K562 (cell line): Measurements from ENCODE around the gene USP28.
"Not testable (repeated sequence)": the region's sequence is repeated elsewhere in the genome, so short reads cannot be mapped to it uniquely, and the experiment has no call there.

Source experiments
- BRCA1 ChIP-seq, 2 experiments: fragments of 450-650 bp in 1 of 2; sonication (generic) in 1 of 2; formaldehyde crosslinking in 1 of 2; IDR thresholded peaks; 2 replicates each; pipeline versions ENCODE4 v1.5.0 to v1.6.1; 2017 to 2020; ENCODE audit warnings: mild to moderate bottlenecking in 1 of 2, missing genetic modification reagents in 1 of 2
- BRD4 ChIP-seq: fragments of 200-600 bp; sonication (generic); IDR thresholded peaks from 2 replicates; pipeline ENCODE4 v1.6.1; 2017; ENCODE audit warnings: inconsistent platforms
- CREB1 ChIP-seq, 2 experiments: sonication (generic) in 1 of 2; formaldehyde crosslinking in 1 of 2; IDR thresholded peaks; 2 replicates each; pipeline versions ENCODE4 v1.6.1 to v1.8.0; 2012 to 2022; ENCODE audit warnings: inconsistent platforms in 1 of 2, mild to moderate bottlenecking in 1 of 2, missing genetic modification reagents in 1 of 2, moderate library complexity in 1 of 2
- FOXJ2 ChIP-seq: fragments of 200-800 bp; sonication (Bioruptor generic); IDR thresholded peaks from 2 replicates; pipeline ENCODE4 v1.6.1; 2016; ENCODE audit warnings: missing genetic modification characterization, missing compliant biosample characterization
- RAD21 ChIP-seq, 2 experiments: fragments of 250-450 bp in 1 of 2; fragments of 450-650 bp in 1 of 2; sonication (Bioruptor Pico) in 1 of 2; formaldehyde crosslinking in 1 of 2; IDR thresholded peaks in 1 of 2; conservative IDR thresholded peaks in 1 of 2; 2 replicates each; pipeline versions ENCODE4 v1.4.0 to v1.8.0; 2020 to 2022; ENCODE audit warnings: mild to moderate bottlenecking in 2 of 2, moderate library complexity in 1 of 2
- RB1 ChIP-seq: fragments of 450-650 bp; IDR thresholded peaks from 2 replicates; pipeline ENCODE4 v1.6.1; 2017; ENCODE audit warnings: low read depth, mild to moderate bottlenecking
- SIX5 ChIP-seq, 2 experiments: IDR thresholded peaks; 2 replicates each; pipeline ENCODE4 v1.6.1; 2011; ENCODE audit warnings: low read length in 2 of 2, borderline replicate concordance in 1 of 2, low read depth in 1 of 2, mild to moderate bottlenecking in 1 of 2, moderate library complexity in 1 of 2; ENCODE audit not compliant: insufficient read depth in 1 of 2
- SRF ChIP-seq, 2 experiments: fragments of 250-450, 450-650 bp in 1 of 2; sonication (Bioruptor Pico) in 1 of 2; sonication (generic) in 1 of 2; formaldehyde crosslinking; IDR thresholded peaks; 2 replicates each; pipeline versions ENCODE4 v1.5.0 to v1.5.1; 2020 to 2022; ENCODE audit warnings: mild to moderate bottlenecking in 1 of 2, missing genetic modification reagents in 1 of 2
- TF ChIP-seq, protein P1 (sequence below): sonication (generic); formaldehyde crosslinking; IDR thresholded peaks from 2 replicates; pipeline ENCODE4 v1.8.1; 2023; ENCODE audit warnings: mild to moderate bottlenecking, missing genetic modification reagents
- TF ChIP-seq, protein P2 (sequence below): fragments of 450-650 bp; IDR thresholded peaks from 2 replicates; pipeline ENCODE4 v1.6.1; 2016; ENCODE audit warnings: missing biosample characterization, missing genetic modification characterization
- TF ChIP-seq, protein P3 (sequence below): fragments of 450-650 bp; formaldehyde crosslinking; IDR thresholded peaks from 2 replicates; pipeline ENCODE4 v1.4.0; 2022; ENCODE audit warnings: missing genetic modification characterization
- TF ChIP-seq, protein P4 (sequence below): sonication (generic); formaldehyde crosslinking; IDR thresholded peaks from 2 replicates; pipeline ENCODE4 v1.8.0; 2022; ENCODE audit warnings: missing genetic modification reagents, mild to moderate bottlenecking, moderate library complexity, borderline replicate concordance
- TF ChIP-seq, protein P5 (sequence below), 3 experiments: IDR thresholded peaks in 2 of 3; conservative IDR thresholded peaks in 1 of 3; 2 replicates each; pipeline ENCODE4 v1.5.1; 2011 to 2012; ENCODE audit warnings: low read length in 3 of 3, mild to moderate bottlenecking in 3 of 3, control low read depth in 2 of 3, improper control_type of control experiment in 1 of 3, inconsistent platforms in 1 of 3, low read depth in 1 of 3, mixed read lengths in 1 of 3, moderate library complexity in 1 of 3; ENCODE audit not compliant: insufficient read depth in 2 of 3
- TF ChIP-seq, protein P6 (sequence below): fragments of 200-600 bp; sonication (generic); IDR thresholded peaks from one replicate; pipeline ENCODE4 v1.6.1; 2012; ENCODE audit warnings: mild to moderate bottlenecking, low read depth, low read length, inconsistent platforms

DNA sequence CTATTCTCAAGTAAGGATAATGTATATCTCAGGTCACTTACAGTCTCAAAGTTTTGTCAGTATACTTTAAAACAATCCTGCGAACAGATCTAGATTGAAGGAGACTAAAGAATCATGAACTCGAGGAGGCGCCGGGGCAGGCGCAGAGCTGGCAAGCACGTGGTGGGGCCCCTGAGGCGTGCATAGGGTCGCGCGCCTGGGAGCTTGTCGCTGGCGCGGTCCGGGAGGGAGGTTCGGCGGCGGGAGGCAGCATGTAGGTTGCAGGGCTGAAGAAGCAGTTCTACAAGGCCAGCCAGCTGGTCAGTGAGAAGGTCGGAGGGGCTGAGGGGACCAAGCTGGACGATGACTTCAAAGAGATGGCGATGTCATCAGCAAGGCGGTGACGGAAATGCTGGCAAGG is 86.4 kb downstream of the USP28 start:
- TF ChIP-seq, protein P1, sequence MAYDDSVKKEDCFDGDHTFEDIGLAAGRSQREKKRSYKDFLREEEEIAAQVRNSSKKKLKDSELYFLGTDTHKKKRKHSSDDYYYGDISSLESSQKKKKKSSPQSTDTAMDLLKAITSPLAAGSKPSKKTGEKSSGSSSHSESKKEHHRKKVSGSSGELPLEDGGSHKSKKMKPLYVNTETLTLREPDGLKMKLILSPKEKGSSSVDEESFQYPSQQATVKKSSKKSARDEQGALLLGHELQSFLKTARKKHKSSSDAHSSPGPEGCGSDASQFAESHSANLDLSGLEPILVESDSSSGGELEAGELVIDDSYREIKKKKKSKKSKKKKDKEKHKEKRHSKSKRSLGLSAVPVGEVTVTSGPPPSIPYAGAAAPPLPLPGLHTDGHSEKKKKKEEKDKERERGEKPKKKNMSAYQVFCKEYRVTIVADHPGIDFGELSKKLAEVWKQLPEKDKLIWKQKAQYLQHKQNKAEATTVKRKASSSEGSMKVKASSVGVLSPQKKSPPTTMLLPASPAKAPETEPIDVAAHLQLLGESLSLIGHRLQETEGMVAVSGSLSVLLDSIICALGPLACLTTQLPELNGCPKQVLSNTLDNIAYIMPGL = not testable (repeated sequence)
- not testable (repeated sequence) for TF ChIP-seq RB1; SRF (CRISPR knock-in tag; IDR thresholded peaks at IDR 0.05); BRCA1 (IDR thresholded peaks at IDR 0.05); BRCA1 (CRISPR knock-in tag; IDR thresholded peaks at IDR 0.05); FOXJ2 (tag); SIX5 (IDR thresholded peaks at IDR 0.05; ENCODE audit: borderline replicate concordance in 1 of 2, insufficient read depth in 1 of 2, low read depth in 1 of 2, low read length in 2 of 2); CREB1 (IDR thresholded peaks at IDR 0.05); CREB1 (CRISPR knock-in tag; IDR thresholded peaks at IDR 0.05); RAD21 (CRISPR knock-in tag; conservative IDR thresholded peaks at IDR 0.05 in 1 of 2, IDR thresholded peaks at IDR 0.05 in 1 of 2); BRD4
- TF ChIP-seq, protein P2, sequence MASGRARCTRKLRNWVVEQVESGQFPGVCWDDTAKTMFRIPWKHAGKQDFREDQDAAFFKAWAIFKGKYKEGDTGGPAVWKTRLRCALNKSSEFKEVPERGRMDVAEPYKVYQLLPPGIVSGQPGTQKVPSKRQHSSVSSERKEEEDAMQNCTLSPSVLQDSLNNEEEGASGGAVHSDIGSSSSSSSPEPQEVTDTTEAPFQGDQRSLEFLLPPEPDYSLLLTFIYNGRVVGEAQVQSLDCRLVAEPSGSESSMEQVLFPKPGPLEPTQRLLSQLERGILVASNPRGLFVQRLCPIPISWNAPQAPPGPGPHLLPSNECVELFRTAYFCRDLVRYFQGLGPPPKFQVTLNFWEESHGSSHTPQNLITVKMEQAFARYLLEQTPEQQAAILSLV (tag) = not testable (repeated sequence)
- TF ChIP-seq, protein P3, sequence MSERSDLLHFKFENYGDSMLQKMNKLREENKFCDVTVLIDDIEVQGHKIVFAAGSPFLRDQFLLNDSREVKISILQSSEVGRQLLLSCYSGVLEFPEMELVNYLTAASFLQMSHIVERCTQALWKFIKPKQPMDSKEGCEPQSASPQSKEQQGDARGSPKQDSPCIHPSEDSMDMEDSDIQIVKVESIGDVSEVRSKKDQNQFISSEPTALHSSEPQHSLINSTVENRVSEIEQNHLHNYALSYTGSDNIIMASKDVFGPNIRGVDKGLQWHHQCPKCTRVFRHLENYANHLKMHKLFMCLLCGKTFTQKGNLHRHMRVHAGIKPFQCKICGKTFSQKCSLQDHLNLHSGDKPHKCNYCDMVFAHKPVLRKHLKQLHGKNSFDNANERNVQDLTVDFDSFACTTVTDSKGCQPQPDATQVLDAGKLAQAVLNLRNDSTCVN (CRISPR knock-in tag) = not testable (repeated sequence)
- TF ChIP-seq, protein P4, sequence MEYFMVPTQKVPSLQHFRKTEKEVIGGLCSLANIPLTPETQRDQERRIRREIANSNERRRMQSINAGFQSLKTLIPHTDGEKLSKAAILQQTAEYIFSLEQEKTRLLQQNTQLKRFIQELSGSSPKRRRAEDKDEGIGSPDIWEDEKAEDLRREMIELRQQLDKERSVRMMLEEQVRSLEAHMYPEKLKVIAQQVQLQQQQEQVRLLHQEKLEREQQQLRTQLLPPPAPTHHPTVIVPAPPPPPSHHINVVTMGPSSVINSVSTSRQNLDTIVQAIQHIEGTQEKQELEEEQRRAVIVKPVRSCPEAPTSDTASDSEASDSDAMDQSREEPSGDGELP (CRISPR knock-in tag) = not testable (repeated sequence)
- TF ChIP-seq, protein P5, sequence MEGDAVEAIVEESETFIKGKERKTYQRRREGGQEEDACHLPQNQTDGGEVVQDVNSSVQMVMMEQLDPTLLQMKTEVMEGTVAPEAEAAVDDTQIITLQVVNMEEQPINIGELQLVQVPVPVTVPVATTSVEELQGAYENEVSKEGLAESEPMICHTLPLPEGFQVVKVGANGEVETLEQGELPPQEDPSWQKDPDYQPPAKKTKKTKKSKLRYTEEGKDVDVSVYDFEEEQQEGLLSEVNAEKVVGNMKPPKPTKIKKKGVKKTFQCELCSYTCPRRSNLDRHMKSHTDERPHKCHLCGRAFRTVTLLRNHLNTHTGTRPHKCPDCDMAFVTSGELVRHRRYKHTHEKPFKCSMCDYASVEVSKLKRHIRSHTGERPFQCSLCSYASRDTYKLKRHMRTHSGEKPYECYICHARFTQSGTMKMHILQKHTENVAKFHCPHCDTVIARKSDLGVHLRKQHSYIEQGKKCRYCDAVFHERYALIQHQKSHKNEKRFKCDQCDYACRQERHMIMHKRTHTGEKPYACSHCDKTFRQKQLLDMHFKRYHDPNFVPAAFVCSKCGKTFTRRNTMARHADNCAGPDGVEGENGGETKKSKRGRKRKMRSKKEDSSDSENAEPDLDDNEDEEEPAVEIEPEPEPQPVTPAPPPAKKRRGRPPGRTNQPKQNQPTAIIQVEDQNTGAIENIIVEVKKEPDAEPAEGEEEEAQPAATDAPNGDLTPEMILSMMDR (IDR thresholded peaks at IDR 0.05 in 2 of 3, conservative IDR thresholded peaks at IDR 0.05 in 1 of 3; ENCODE audit: insufficient read depth in 2 of 3, low read depth in 1 of 3, low read length in 3 of 3) = not testable (repeated sequence)
- TF ChIP-seq, protein P6, sequence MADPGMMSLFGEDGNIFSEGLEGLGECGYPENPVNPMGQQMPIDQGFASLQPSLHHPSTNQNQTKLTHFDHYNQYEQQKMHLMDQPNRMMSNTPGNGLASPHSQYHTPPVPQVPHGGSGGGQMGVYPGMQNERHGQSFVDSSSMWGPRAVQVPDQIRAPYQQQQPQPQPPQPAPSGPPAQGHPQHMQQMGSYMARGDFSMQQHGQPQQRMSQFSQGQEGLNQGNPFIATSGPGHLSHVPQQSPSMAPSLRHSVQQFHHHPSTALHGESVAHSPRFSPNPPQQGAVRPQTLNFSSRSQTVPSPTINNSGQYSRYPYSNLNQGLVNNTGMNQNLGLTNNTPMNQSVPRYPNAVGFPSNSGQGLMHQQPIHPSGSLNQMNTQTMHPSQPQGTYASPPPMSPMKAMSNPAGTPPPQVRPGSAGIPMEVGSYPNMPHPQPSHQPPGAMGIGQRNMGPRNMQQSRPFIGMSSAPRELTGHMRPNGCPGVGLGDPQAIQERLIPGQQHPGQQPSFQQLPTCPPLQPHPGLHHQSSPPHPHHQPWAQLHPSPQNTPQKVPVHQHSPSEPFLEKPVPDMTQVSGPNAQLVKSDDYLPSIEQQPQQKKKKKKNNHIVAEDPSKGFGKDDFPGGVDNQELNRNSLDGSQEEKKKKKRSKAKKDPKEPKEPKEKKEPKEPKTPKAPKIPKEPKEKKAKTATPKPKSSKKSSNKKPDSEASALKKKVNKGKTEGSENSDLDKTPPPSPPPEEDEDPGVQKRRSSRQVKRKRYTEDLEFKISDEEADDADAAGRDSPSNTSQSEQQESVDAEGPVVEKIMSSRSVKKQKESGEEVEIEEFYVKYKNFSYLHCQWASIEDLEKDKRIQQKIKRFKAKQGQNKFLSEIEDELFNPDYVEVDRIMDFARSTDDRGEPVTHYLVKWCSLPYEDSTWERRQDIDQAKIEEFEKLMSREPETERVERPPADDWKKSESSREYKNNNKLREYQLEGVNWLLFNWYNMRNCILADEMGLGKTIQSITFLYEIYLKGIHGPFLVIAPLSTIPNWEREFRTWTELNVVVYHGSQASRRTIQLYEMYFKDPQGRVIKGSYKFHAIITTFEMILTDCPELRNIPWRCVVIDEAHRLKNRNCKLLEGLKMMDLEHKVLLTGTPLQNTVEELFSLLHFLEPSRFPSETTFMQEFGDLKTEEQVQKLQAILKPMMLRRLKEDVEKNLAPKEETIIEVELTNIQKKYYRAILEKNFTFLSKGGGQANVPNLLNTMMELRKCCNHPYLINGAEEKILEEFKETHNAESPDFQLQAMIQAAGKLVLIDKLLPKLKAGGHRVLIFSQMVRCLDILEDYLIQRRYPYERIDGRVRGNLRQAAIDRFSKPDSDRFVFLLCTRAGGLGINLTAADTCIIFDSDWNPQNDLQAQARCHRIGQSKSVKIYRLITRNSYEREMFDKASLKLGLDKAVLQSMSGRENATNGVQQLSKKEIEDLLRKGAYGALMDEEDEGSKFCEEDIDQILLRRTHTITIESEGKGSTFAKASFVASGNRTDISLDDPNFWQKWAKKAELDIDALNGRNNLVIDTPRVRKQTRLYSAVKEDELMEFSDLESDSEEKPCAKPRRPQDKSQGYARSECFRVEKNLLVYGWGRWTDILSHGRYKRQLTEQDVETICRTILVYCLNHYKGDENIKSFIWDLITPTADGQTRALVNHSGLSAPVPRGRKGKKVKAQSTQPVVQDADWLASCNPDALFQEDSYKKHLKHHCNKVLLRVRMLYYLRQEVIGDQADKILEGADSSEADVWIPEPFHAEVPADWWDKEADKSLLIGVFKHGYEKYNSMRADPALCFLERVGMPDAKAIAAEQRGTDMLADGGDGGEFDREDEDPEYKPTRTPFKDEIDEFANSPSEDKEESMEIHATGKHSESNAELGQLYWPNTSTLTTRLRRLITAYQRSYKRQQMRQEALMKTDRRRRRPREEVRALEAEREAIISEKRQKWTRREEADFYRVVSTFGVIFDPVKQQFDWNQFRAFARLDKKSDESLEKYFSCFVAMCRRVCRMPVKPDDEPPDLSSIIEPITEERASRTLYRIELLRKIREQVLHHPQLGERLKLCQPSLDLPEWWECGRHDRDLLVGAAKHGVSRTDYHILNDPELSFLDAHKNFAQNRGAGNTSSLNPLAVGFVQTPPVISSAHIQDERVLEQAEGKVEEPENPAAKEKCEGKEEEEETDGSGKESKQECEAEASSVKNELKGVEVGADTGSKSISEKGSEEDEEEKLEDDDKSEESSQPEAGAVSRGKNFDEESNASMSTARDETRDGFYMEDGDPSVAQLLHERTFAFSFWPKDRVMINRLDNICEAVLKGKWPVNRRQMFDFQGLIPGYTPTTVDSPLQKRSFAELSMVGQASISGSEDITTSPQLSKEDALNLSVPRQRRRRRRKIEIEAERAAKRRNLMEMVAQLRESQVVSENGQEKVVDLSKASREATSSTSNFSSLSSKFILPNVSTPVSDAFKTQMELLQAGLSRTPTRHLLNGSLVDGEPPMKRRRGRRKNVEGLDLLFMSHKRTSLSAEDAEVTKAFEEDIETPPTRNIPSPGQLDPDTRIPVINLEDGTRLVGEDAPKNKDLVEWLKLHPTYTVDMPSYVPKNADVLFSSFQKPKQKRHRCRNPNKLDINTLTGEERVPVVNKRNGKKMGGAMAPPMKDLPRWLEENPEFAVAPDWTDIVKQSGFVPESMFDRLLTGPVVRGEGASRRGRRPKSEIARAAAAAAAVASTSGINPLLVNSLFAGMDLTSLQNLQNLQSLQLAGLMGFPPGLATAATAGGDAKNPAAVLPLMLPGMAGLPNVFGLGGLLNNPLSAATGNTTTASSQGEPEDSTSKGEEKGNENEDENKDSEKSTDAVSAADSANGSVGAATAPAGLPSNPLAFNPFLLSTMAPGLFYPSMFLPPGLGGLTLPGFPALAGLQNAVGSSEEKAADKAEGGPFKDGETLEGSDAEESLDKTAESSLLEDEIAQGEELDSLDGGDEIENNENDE = not testable (repeated sequence)
